Tibial nerve (tissue), 4 donors: ENCODE data around the gene CBFB. TPM values are rescaled to one million over a fixed set of nuclear protein-coding genes. Genes with fewer than 3 reads are reported as not detected.
A peak's percentile ranks its signal among the peaks of the same experiment; 100 is the strongest.

ENCODE experiments used
- DNase-seq, 2 donors: peaks; one replicate each; pipeline ENCODE4 v3.0.0-alpha.2; 2019; ENCODE audit warnings: low spot score in 2 of 2
- H3K27ac ChIP-seq, 4 donors: fragments of 200-600 bp; sonication (generic) in 3 of 4; one replicate each; pipeline ENCODE4 v1.5.1; 2017 to 2019; ENCODE audit warnings: mild to moderate bottlenecking in 1 of 4
- H3K27me3 ChIP-seq, 2 donors: fragments of 200-600 bp; sonication (generic) in 1 of 2; one replicate each; pipeline versions ENCODE4 v1.5.1 to v1.6.0; 2017 to 2019
- H3K36me3 ChIP-seq, 3 donors: fragments of 200-600 bp; sonication (generic); one replicate each; pipeline ENCODE4 v1.5.1; 2018 to 2019
- H3K4me1 ChIP-seq, 4 donors: fragments of 200-600 bp; sonication (generic) in 3 of 4; one replicate each; pipeline ENCODE4 v1.5.1; 2017 to 2019
- H3K4me3 ChIP-seq, 4 donors: fragments of 200-600 bp; sonication (generic) in 3 of 4; one replicate each; pipeline ENCODE4 v1.5.1; 2017 to 2019; ENCODE audit warnings: mild to moderate bottlenecking in 1 of 4, moderate library complexity in 1 of 4
- H3K9me3 ChIP-seq, 4 donors: fragments of 200-600 bp; sonication (generic) in 3 of 4; one replicate each; pipeline ENCODE4 v1.5.1; 2017 to 2019
- EP300 ChIP-seq, 2 donors: sonication (generic); formaldehyde crosslinking; IDR thresholded peaks; one replicate each; pipeline ENCODE4 v1.6.1; 2017; ENCODE audit warnings: antibody characterized with exemption in 2 of 2, mild to moderate bottlenecking in 1 of 2
- POLR2A ChIP-seq, 2 donors: fragments of 450-650 bp; IDR thresholded peaks; one replicate each; pipeline ENCODE4 v1.6.1; 2017; ENCODE audit warnings: antibody characterized with exemption in 2 of 2, mild to moderate bottlenecking in 2 of 2, moderate library complexity in 2 of 2
- WGBS, 2 donors: methylation state at CpG; one replicate each; pipeline ENCODE4 v1.1.5; 2018; 5-methylcytosine and 5-hydroxymethylcytosine counted together
- total RNA-seq, 4 donors: library from RNA; depleted of rRNA; stranded (reverse); fragments of >200 nt; gene quantifications; one replicate each; pipeline ENCODE4 v1.1.0, GENCODE V29; 2016
- TF ChIP-seq, protein P1 (sequence below), 5 experiments: fragments of 200-600 bp in 3 of 5; fragments of 450-650 bp in 2 of 5; sonication (generic) in 3 of 5; IDR thresholded peaks; one replicate each; pipeline ENCODE4 v1.5.1; 2016 to 2019; ENCODE audit warnings: antibody characterized with exemption in 5 of 5, mild to moderate bottlenecking in 3 of 5, moderate library complexity in 2 of 5

The CBFB gene
- total RNA-seq, 4 donors from 2014 or later, result 46.7 to 70.5 (median 59.9) TPM

DNA sequence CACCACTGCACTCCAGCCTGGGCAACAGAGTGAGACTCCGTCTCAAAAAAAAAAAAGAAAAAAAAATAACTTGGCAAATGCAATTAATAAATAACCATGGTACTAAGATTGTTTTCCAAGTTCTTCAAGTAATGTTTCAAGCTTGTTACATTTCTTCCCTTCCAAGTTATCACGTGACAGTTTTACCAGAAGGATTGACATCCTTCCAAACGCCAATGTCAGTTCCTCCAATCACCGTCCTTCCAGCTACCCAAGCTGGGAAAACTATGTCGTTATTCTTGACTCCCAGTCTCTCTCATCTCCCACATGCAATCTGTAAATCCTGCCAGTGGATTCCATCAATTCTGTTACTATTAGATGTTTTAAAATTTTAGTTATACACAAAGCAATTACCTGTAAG is 76.9 kb downstream of the CBFB start:
- no peaks in the 10 kb centered on the region for H3K36me3 ChIP-seq
- peak in 1 of 2 donors; percentile 37 for DNase-seq
- H3K4me3 ChIP-seq, result no peak overlapping the region
- no peaks in the 10 kb centered on the region for H3K27me3 ChIP-seq
- no peaks in the 10 kb centered on the region for H3K9me3 ChIP-seq
- TF ChIP-seq, protein P1, sequence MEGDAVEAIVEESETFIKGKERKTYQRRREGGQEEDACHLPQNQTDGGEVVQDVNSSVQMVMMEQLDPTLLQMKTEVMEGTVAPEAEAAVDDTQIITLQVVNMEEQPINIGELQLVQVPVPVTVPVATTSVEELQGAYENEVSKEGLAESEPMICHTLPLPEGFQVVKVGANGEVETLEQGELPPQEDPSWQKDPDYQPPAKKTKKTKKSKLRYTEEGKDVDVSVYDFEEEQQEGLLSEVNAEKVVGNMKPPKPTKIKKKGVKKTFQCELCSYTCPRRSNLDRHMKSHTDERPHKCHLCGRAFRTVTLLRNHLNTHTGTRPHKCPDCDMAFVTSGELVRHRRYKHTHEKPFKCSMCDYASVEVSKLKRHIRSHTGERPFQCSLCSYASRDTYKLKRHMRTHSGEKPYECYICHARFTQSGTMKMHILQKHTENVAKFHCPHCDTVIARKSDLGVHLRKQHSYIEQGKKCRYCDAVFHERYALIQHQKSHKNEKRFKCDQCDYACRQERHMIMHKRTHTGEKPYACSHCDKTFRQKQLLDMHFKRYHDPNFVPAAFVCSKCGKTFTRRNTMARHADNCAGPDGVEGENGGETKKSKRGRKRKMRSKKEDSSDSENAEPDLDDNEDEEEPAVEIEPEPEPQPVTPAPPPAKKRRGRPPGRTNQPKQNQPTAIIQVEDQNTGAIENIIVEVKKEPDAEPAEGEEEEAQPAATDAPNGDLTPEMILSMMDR (IDR thresholded peaks at IDR 0.05), result no peak
- TF ChIP-seq POLR2A (IDR thresholded peaks at IDR 0.05) (no peak), EP300 (IDR thresholded peaks at IDR 0.05) (peak in 1 of 2 donors; percentile 23)
- H3K27ac ChIP-seq, result peak overlapping the region in 2 of 4 donors; percentile 66 to 72
- peaks cover 0 to 45% (median 10%) of the 10 kb centered on the region in 4 donors for H3K4me1 ChIP-seq
- 27 to 32% methylated on average over 5 of the region's 5 CpGs for WGBS, 2 donors

- Histone ChIP-seq H3K9me3 (no peaks in the 10 kb centered on the region), H3K4me1 (peaks cover 0 to 69% (median 20%) of the 10 kb centered on the region in 4 donors), H3K36me3 (peaks cover 0 to 6% (median 0%) of the 10 kb centered on the region in 3 donors), H3K4me3 (no peak overlapping the region), H3K27ac (peak overlapping the region in 1 of 4 donors; percentile 81), H3K27me3 (no peaks in the 10 kb centered on the region)
- 96 to 98% methylated on average over 6 of the region's 6 CpGs for WGBS, 2 donors
- no peak for DNase-seq
- TF ChIP-seq, protein P1 (IDR thresholded peaks at IDR 0.05), result no peak
- TF ChIP-seq EP300 (IDR thresholded peaks at IDR 0.05) (no peak), POLR2A (IDR thresholded peaks at IDR 0.05) (no peak)
Observed at GRCh38 chr16:67108489-67108888, 79.5 kb downstream of the CBFB start.

DNA sequence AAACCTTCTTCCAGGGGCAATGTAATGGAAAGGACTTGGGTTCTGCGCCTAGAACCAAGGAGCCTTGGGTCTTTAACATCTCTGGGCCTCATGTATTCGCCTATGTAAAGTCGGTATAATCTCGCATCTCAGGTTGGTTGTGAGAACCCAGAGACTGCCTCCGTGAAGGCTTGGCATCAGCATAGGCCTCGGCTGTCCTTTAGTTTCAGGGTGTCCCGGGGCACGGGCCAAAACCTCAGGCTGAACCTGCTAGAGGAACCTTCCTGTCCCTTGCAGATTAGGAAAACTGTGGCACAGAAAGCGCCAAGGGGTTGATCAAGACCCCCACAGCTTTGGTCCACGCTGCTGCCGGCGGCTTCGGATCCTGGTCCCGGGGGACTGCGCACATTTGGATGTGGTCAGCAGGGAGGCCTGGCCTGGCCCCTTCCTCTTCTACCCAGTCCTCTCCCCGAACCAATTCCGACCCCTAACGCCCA is 80.0 kb downstream of the CBFB start:
- Histone ChIP-seq H3K27ac (peak overlapping the region; percentile 69 to 88 (median 81)), H3K9me3 (no peaks in the 10 kb centered on the region), H3K4me3 (peak overlapping the region; percentile 61 to 92 (median 90)), H3K36me3 (peaks cover 0 to 9% (median 0%) of the 10 kb centered on the region in 3 donors), H3K27me3 (no peaks in the 10 kb centered on the region), H3K4me1 (peaks cover 0 to 71% (median 20%) of the 10 kb centered on the region in 4 donors)
- no peak for DNase-seq
- 58 to 64% methylated on average over 18 of the region's 18 CpGs for WGBS, 2 donors
- TF ChIP-seq POLR2A (IDR thresholded peaks at IDR 0.05), result no peak
- no peak for TF ChIP-seq EP300 (IDR thresholded peaks at IDR 0.05)
- TF ChIP-seq, protein P1 (IDR thresholded peaks at IDR 0.05), result no peak

GRCh38 chr16:67109407-67110135 is 80.6 kb downstream of the CBFB start, which contains the start of gene PHAF1:
Gene PHAF1 (plus strand): TSS chr16:67109941. CDS start chr16:67110176, 235 bp downstream.
- WGBS, 2 donors, result 0 to 3% methylated on average over 32 to 52 of the region's 63 CpGs
- TF ChIP-seq EP300 (IDR thresholded peaks at IDR 0.05), result peak in 1 of 2 donors; percentile 93
- TF ChIP-seq, protein P1 (IDR thresholded peaks at IDR 0.05), result peak in 1 of 5 experiments; percentile 50
- peak; percentile 61 to 84 for TF ChIP-seq POLR2A (IDR thresholded peaks at IDR 0.05)
- H3K27me3 ChIP-seq, result no peaks in the 10 kb centered on the region
- peaks cover 0 to 9% (median 0%) of the 10 kb centered on the region in 3 donors for H3K36me3 ChIP-seq
- DNase-seq, result peak; percentile 81 to 86
- H3K4me1 ChIP-seq, result peaks cover 0 to 70% (median 20%) of the 10 kb centered on the region in 4 donors
- H3K9me3 ChIP-seq, result no peaks in the 10 kb centered on the region
- peak within 1 kb of the TSS; percentile 61 to 92 (median 90) for H3K4me3 ChIP-seq
- H3K27ac ChIP-seq, result peak within 1 kb of the TSS; percentile 69 to 88 (median 81)

- no peak for DNase-seq
- Histone ChIP-seq H3K9me3 (no peaks in the 10 kb centered on the region), H3K27me3 (no peaks in the 10 kb centered on the region), H3K4me1 (peaks cover 0 to 63% (median 23%) of the 10 kb centered on the region in 4 donors), H3K4me3 (no peak overlapping the region), H3K27ac (no peak overlapping the region), H3K36me3 (peaks cover 0 to 14% (median 0%) of the 10 kb centered on the region in 3 donors)
- 70 to 79% methylated on average over 4 of the region's 4 CpGs for whole genome bisulfite sequencing, 2 donors
- no peak for TF ChIP-seq POLR2A (IDR thresholded peaks at IDR 0.05)
- TF ChIP-seq, protein P1 (IDR thresholded peaks at IDR 0.05), result no peak
- TF ChIP-seq EP300 (IDR thresholded peaks at IDR 0.05), result no peak
Observed at GRCh38 chr16:67111951-67112444, 83.0 kb downstream of the CBFB start.
